ENCODE data around the gene FOXD1. TPM values are rescaled to one million over a fixed set of nuclear protein-coding genes. Genes with fewer than 3 reads are reported as not detected.

The FOXD1 gene
- polyA plus RNA-seq, 1 of the 3 experiments (the other 2 are of a cell fraction) = 73.9 TPM

- H3K4me2 ChIP-seq = 0 out of 2 replicates have a peak overlapping the region, but pooled peaks have one; percentile 41
- H3K4me3 ChIP-seq (ENCODE audit: low read depth in 2 of 2, low read length in 1 of 2) = no peak overlapping the region
- H4K20me1 ChIP-seq (ENCODE audit: insufficient read depth) = no peaks in the 10 kb centered on the region
- H2AFZ ChIP-seq (ENCODE audit: low read depth) = no peak overlapping the region
- H3K9ac ChIP-seq = no peak overlapping the region
- H3K9me2 ChIP-seq = no peaks in the 10 kb centered on the region
- CTCF ChIA-PET = interaction anchor here (0.9 to 1.9 kb wide), 2 partner anchors 30 to 34 kb away, joined by 3 to 8 read pairs; no protein-coding TSS in a partner anchor
- H3K79me2 ChIP-seq (ENCODE audit: insufficient read depth) = peaks cover 4% of the 10 kb centered on the region; the same call in 1 of the 2 replicates
- peaks cover 0 to 2% of the 10 kb centered on the region in 2 experiments for H3K36me3 ChIP-seq (replicated peaks in 1 of 2; ENCODE audit: control insufficient read depth in 1 of 2, insufficient read depth in 2 of 2, low read length in 1 of 2)
- no peak overlapping the region for H3K27ac ChIP-seq (ENCODE audit: low read depth in 2 of 2, low read length in 1 of 2)
- 63% methylated on average over 3 of the region's 3 CpGs for WGBS (ENCODE audit: low lambda C conversion rate)
- POLR2A ChIA-PET = no interaction called here
- TF ChIP-seq SIN3A (IDR thresholded peaks at IDR 0.05; ENCODE audit: borderline replicate concordance, low read depth, low read length) (no peak), SMC3 (IDR thresholded peaks at IDR 0.05; ENCODE audit: low read depth, low read length) (no peak), FOSL2 (IDR thresholded peaks at IDR 0.05; ENCODE audit: borderline replicate concordance, low read depth) (no peak), GATA2 (CRISPR knock-in tag; IDR thresholded peaks at IDR 0.05) (no peak), FOXM1 (IDR thresholded peaks at IDR 0.05; ENCODE audit: low read depth) (no peak), JUND (IDR thresholded peaks at IDR 0.05) (no peak), RCOR1 (IDR thresholded peaks at IDR 0.05; ENCODE audit: low read length) (no peak), EZH2phosphoT487 (IDR thresholded peaks at IDR 0.05; ENCODE audit: borderline replicate concordance, low read depth) (no peak), ELF1 (IDR thresholded peaks at IDR 0.05) (no peak), CTCF (IDR thresholded peaks at IDR 0.05) (no peak), TEAD4 (IDR thresholded peaks at IDR 0.05; ENCODE audit: borderline replicate concordance, insufficient read depth) (no peak), EP300 (IDR thresholded peaks at IDR 0.05; ENCODE audit: borderline replicate concordance in 1 of 2, low read depth in 1 of 2, low read length in 1 of 2) (no peak), FOXJ3 (CRISPR knock-in tag; IDR thresholded peaks at IDR 0.05) (no peak), MEF2A (IDR thresholded peaks at IDR 0.05; ENCODE audit: borderline replicate concordance, low read depth) (no peak), RFX5 (IDR thresholded peaks at IDR 0.05; ENCODE audit: low read length) (no peak), MXI1 (IDR thresholded peaks at IDR 0.05; ENCODE audit: low read depth, low read length) (no peak)
- peaks cover 13 to 30% of the 10 kb centered on the region in 2 experiments for H3K4me1 ChIP-seq (ENCODE audit: control insufficient read depth in 1 of 2, insufficient read depth in 2 of 2, low read depth in 1 of 2, low read length in 1 of 2)
- H3F3A ChIP-seq (replicated peaks; ENCODE audit: insufficient read depth) = peaks cover 33% of the 10 kb centered on the region
- H3K27me3 ChIP-seq (ENCODE audit: insufficient read depth) = no peaks in the 10 kb centered on the region
- DNase-seq = no peak
- H3K9me3 ChIP-seq = no peaks in the 10 kb centered on the region
These were observed 27.9 kb downstream of the FOXD1 start for GRCh38 chr5:73420666-73421065.

Measured in SK-N-SH (cell line).